NCI-H2107 treated with DMSO at 0.1 percent for 48 hours (cell line): ENCODE measurements around the gene SLC9A4.

Source experiments
- DNase-seq: peaks from one replicate; lab custom pipeline; 2025; ENCODE audit not compliant: unreplicated experiment; lab: John Stamatoyannopoulos, UW

Gene SLC9A4

DNA sequence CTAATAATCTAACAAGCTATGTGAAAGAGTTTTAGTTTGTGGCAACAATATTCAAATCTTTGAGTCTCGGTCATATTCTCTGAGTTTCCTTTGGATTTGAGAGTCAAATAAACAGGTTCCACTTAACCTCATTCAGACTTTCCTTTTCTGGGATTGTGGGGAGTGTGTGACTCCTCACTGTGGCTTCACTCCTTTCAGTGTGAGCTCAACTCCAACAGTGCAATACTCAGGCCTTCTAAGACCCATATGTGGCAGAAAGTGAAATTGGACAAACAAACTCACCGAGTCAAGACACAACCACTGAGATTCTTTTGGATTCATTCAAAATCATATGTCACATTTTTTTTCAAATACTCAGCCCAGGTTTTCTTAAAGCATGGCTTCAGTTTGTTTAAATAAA is 25.4 kb downstream of the SLC9A4 start:
- no peak for DNase-seq

DNA sequence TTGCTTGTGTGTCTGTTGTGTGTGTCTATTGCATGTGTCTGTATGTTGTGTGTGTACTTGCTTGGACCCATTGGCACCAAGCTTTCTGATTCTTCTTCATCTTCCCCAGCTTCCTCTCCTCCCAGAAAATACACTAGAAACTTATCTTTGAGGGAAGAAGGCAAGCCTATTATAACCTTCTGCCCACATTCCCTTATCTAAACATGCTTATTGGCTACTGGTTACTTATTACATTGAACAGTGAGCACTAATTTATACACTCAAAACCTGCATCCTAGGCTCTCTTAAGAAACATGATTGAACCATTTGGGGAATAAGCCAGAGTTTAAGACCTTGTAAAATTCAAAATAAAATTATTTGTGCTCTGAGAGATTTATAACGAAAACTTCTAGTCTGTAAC is 26.5 kb downstream of the SLC9A4 start:
- no peak for DNase-seq

DNA sequence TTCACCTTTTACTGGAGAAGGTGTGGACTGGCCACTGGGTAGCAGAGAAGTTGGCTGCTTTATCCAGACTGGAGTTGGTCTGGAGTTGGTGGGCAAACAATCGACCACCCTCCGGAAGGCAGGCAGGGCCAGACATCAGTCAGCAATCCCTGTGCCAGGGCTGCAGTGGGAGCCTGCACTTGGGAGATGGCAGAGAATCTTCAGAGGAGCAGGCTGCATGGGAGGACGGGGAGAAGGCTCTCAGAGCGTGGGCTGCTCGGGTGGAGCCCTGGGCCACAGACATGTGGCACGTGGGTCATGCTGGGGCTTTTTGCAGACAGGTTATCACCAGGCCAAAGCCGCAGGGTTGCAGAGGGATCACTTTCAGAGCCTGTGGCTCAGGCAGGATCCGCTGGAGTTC is 29.6 kb downstream of the SLC9A4 start:
- no peak for DNase-seq

DNA sequence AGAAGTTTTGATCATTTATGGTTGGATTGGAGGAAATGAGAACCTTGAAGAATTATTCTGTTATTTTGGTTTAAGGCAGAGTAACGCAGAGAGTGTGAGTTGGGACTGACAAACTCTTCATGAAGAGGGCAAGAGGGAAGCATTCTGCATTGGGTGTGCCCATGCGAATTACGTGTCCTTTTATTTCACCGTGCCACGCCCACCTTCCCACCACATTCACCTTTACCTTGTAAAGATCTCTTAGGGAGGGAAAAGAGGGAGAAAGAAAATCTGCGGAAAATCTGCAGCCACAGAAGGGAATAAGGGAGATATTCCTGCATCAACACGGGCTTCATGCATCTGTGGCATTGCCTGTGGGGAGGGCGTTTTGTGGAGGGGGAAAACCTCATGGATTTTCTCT is 31.8 kb downstream of the SLC9A4 start:
- no peak for DNase-seq

DNA sequence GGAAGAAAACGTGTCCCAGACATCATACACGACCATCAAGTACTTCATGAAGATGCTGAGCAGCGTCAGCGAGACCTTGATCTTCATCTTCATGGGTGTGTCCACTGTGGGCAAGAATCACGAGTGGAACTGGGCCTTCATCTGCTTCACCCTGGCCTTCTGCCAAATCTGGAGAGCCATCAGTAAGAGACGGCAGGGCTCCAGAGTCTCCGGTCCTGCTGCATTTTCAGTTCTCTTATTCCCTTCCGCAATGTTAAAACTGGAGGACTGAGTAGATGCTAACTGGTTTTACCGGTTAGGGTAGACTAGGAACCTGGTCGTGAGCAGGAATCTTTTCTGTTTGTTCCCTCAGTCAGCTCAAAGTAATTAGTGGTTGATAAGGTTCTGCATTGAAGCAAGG is 32.3 kb downstream of the SLC9A4 start:
- no peak for DNase-seq

DNA sequence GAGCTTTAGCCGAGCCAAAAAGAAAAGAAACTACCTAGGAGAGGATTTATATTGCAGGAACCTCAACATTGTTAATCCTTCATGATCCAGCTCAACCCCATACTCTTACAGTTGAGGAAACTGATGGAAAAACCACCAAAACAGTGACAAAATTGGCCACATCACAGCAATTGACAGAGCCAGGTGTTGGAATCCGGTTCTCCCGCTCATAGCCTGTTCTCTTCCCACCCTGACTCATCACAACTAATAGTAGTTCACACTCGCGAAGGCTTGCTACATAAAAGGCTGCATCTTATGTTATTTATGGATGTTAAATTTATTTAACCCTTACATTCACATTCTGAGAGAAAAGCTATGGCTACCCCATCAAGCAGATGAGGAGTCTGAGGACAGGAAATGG is 33.7 kb downstream of the SLC9A4 start:
- DNase-seq = no peak

DNA sequence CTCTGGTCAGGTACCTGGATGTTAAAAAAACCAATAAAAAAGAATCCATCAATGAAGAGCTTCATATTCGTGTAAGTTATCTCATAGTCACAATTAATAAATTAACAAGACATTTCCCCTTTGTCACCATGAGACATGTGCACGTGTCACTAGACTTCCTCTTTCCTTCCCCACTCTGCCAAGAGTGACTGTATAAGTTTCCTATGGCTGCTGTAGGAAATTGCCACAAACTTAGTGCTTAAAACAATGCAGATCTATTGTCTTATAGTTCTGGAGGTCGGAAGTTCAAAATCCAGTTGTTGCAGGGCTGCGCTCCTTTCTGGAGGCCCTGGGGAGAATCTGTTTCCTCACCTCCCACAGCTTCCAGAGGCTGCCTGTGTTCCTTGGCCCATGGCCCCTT is 35.8 kb downstream of the SLC9A4 start:
- DNase-seq = no peak

DNA sequence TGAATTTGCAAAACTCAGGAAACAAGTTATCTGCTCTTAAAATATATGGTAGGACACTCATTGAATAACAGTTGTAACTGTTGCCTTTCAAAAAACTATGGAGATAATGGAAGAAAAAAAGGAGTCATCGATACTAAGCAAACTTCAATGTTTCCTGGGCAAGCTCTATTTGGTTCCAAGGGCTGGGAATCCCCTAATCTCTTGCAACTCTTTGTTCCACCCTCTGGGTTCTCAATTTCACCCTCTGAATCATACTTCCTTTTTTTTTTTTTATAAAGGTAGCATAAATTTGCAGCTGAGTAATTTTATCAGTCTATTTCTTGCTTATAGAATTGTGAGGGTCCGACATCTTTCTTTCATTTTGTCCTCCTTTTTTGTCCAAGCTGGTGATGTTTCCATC is 36.7 kb downstream of the SLC9A4 start:
- no peak for DNase-seq

DNA sequence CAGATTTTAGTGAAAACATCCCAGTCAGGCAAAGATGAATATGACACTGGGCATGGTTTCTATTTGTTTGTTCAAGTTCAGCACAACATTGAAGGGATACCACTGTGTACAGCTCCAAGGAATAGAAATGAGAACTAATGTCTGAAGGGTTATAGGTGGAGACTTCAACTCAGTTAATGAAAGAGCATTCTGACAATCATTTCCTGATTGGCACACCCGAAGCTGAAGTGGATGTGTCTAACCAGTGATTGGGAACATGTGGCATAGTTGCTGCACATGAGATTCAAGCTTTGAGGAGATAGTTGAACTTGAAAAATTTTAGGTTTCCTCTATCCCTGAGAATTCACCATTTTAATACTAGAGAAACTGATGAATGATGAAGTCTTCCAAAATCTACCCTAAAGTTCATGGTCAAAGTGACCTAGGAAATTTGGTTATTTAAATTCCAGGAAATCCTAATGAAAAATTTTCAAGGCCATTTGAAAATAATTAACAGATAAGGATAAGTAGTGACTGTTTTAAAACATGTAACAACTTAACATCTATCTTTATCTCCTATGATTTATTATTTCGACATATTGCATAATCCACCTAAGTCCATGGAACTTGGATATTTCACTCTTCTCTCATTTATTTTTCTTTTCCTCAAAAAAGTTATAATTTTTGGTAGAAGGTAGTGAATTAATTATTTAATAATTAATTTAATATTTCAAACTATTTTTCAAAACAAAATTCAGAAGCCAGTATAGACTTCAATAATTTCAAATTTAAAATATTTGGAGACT is 38.0 kb downstream of the SLC9A4 start:
- DNase-seq = no peak

DNA sequence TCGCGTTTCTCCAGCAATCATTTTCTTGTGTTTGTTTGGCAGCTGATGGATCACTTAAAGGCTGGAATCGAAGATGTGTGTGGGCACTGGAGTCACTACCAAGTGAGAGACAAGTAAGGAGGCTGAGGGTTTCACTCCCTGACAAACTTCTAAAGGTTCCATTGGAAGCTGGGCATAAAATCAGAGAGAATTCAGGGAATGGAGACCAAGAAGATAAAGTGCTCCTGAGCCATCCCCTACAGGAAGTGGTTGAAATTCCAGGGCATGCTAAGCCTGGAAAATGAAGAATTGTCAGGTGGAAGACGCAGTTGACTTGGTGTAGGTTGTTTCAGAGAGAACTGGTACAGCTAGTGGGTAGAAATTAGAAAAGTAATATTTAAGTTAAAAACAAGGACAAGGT is 39.1 kb downstream of the SLC9A4 start:
- no peak for DNase-seq

DNA sequence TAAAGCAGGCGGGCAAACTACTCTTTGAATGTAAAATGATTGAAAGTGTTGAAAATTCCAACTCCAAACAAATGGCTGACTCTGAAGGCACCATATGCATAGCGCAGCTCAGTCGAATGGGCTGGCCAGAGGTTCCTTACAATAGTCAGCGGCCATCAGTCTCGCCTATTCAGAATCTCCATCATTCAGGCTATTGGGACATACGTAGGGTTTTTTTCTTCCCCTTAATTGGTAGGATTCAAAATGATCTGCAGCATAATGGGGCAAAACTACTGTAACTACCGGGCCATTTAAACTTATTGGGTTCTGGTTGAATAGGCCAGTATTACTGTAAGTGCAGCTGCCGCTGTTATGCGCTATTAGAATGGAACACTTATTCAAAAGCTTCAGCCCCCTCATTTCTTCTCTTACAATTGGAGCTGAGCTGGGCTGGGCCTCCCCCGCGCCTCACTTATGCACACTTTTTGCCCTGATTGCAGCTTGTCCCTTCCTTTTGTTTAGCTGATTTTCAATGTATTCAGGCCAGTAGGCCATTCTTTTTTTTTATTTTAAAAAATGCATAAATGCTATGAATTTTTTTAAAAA is 40.4 kb downstream of the SLC9A4 start:
- DNase-seq = no peak

DNA sequence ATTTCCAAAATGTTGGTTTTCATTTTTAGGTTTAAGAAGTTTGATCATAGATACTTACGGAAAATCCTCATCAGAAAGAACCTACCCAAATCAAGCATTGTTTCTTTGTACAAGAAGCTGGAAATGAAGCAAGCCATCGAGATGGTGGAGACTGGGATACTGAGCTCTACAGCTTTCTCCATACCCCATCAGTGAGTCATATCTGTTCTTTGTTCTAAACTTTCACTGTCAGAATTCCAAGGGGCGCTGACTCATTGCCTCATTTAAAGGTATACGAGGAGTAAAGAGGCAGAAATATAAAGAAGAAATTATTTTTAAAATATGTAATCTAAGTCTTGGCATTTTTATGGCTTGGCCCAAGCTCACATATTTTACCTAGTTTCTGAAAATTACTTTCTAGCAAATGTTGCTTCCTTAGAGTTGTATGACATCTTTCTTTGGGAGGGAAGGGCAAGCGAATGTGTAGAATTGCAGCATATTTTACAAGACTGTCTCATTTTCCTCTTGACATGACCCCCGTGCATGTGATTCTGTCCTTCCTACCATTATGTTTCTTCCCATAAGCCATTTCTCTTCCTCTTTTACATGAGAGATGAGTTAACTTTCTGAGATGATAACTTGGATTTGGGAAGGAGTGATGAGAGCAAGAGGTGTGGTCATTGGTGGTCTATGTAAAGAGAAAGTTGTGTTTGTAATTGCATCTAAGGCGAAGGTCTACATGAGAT is 41.2 kb downstream of the SLC9A4 start:
- no peak for DNase-seq

DNA sequence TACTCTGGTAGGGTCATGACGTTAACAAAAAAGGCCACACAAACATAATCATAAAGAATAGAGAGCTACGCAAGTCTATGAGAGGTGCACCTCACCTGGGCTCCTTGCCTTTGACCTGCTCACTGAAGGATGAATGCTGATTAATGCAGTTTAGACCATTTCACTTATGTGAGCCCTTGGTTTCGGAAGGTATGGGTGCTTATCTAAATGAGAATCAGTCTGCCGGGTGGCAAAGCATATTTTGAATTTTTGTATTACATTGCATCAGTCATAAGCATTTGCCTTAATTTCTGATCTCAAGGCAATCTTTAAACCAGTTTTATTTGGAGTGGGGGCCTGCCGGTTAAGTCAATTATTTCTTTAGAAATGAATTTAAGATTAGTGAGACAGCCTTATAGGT is 42.8 kb downstream of the SLC9A4 start:
- no peak for DNase-seq

DNA sequence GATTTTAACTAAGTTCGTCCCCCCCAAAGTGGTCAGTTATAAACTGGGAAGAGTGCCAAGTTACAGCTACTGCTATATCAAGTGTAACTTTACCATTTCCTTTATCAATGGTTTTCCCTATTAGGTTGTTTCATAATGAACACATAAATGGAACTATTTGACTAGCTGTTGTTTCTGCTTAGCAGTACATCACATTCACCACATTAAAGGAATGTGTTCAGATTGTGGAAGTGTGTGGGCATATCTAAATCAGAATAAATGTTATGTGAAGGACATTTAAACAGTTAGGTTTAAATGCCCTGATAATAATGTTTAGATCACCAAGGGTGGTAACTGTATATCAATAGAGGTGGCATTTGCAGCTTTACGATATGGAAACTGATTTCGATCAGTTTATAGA is 45.1 kb downstream of the SLC9A4 start:
- DNase-seq = no peak

DNA sequence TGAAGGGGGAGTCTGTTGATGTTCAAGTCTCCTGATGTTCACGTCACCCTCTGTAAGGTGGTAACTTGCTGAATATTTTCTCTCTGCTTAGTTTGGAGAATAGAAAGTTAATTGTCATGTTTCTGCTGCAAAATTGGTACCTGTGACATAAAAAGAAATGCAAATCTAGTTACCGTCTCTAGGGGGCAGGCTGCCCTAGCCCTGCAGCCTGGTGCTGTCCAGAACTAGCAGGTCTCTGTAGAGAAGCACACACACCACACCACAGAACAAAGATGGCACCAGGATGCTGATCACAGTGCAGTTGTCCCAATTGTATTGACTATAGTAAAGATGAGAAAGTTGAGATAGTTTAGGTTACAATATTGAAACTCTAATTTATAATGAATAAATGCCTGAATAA is 47.0 kb downstream of the SLC9A4 start:
- DNase-seq = no peak

DNA sequence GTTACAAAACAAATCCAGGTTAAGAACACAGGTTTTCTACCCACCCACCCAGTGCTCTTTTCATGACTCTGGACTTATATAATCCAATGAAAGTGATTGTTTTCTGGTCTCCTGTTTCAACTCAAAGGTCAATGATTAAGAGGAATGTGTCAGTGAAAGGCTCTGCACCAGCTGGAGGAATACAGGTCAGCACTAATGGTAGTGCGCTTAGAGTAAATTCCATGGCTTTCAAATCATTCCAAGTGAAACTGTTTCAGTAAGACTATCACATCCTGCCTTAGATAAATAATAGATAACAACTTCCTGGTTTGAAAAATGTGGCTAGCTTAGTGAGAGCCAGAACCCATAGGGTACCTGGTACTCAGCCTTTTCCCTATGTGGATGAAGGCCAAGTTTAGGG is 47.8 kb downstream of the SLC9A4 start:
- no peak for DNase-seq

DNA sequence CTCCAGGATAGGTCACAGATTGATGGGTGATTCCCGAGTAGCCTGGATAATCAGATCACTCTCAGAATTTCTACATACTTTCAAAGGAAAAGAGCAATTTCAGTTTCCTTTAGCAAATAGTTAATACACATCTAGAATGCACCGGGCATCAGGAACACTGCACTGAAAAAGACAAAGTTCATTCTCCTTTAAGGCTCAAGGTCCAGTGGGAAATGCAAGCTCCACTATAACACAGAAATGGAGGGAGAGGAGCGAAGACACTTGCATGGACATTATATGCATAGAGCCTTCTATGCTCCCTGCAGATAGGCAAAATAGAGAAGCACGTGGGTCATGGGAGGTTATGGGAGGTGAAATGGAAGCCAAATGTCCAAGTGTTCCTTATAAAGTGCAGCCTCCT is 49.1 kb downstream of the SLC9A4 start:
- DNase-seq = no peak

DNA sequence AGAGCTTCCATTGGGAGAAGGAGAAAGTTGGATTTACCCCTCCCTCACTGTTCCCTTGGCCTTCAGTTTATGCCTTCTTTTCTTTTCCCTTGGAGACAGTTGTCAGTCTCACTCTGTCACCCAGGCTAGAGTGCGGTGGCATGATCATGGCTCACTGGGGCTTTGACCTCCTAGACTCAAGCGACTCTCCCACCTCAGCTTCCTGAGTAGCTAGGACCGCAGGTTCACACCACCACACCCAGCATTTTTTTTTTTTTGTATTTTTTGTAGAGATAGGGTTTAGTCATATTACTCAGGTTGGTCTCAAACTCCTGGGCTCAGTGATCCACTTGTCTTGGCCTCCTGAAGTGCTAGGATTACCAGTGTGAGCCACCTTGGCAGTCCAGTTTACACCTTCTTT is 49.9 kb downstream of the SLC9A4 start:
- no peak for DNase-seq

DNA sequence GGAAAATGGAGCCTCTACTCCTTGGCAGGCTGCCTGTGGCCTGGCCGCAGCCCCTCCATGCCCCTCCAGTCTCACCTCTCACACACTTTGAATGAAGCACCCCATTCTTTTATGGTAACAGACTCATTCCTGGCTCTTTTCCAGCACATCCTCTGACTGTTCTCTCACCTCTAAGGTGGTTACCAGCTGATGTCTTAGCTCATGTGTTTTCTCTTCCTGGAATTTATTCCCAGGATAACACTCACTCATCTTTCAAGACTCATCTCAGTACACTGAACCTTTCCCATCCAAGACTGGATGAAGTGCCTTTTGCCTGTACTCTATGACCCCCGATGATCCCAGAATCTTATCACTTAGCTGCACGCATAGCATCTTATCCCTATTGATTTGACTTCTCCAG is 50.6 kb downstream of the SLC9A4 start:
- no peak for DNase-seq

DNA sequence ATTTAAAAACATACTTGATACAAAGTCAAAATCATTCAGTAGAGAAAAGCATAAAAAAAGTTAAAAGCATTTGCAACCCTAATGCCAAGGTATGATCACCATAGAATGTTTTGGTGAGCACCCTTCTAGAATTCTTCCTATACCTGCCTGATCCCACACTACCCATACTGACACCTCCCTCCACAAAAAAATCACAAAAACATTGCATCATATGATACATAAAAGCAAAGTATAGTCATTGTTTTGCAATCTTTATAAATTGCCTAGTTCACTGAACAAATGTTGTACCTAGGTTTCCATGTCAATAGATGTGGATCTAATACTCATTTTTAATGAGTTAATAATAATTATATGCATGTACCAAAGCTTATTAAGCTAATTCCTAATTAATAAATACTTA is 54.1 kb downstream of the SLC9A4 start:
- DNase-seq = no peak

DNA sequence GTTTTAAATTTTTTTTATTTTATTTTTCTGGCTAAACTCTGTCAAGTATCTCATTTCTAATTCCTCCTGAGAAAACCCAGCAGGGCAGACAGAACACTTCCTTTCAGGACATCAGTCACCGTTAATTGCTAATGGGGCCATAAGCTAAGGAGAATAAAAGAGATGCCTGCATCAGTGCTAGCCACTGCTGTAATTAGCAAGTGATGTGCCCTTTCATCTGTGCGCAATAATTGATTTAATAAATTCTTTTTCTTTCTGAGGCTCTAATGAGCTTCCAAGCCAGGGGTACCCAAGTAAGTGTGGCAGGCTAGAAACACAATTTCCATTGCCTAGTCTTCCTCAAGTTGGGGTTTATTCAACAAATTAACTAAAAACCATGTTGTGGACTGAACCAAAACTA is 65.5 kb downstream of the SLC9A4 start:
- no peak for DNase-seq

DNA sequence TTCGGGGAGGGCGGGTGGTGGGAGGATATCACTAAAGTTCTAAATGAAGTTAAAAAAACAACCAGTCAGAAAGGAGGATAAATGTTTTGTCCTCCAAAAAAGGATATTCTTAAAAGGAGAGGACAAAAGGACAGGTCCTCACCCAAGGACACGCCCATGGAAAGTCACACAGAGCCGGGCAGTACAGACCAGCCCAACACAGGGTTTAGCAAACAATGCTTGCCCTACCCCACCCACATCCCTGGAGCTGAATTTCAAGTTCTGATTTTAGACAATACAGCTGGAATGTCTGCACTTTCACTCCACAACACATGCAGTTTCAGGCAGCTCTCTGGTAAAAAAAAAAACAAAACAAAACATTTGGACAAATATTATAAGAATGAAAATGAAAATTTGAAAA is 67.9 kb downstream of the SLC9A4 start:
- DNase-seq = no peak
